Measurements from ENCODE around the gene SPO11. TPM values are rescaled to one million over a fixed set of nuclear protein-coding genes. Genes with fewer than 3 reads are reported as not detected.

The SPO11 gene
- total RNA-seq, 1 donor from 2014 or later: not detected

DNA sequence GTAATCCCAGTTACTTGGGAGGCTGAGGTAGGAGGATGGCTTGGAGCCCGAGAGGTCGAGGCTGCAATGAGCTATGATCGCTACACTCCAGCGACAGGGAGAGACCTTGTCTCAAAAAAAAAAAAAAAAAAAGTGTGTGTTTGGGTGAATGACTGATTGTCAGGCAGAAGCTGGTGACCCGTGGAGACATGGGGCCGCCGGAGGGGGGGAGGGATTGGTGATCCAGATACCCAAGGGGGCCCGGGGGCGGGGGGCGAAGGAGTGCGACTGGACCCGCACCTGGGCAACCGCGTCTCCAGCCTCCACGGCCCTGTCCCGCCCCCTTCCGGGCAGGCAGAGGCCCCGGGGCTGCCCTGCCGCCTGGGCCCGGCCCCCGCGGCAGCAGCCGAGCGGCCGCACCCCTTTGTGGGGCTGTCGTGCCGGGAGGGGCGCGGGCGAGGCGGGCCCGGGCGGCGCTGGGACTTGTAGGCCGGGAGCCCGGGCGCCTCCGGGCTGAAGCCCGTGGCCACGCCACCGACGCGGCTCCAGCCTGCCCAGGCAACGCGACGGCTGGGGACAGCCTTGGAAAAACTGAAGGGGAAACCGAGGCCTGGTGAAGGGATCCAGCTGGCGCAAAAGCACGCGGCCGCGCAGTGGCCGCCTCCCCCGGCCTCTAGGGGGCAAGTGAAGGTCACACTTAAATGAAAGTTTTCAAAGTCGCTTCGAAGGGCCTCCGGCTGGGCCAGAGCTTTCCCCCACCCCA lies 59.5 kb downstream of the SPO11 start:
- TF ChIP-seq, protein P1, sequence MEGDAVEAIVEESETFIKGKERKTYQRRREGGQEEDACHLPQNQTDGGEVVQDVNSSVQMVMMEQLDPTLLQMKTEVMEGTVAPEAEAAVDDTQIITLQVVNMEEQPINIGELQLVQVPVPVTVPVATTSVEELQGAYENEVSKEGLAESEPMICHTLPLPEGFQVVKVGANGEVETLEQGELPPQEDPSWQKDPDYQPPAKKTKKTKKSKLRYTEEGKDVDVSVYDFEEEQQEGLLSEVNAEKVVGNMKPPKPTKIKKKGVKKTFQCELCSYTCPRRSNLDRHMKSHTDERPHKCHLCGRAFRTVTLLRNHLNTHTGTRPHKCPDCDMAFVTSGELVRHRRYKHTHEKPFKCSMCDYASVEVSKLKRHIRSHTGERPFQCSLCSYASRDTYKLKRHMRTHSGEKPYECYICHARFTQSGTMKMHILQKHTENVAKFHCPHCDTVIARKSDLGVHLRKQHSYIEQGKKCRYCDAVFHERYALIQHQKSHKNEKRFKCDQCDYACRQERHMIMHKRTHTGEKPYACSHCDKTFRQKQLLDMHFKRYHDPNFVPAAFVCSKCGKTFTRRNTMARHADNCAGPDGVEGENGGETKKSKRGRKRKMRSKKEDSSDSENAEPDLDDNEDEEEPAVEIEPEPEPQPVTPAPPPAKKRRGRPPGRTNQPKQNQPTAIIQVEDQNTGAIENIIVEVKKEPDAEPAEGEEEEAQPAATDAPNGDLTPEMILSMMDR (IDR thresholded peaks at IDR 0.05): peak; percentile 35
- H3K4me1 ChIP-seq: peaks cover 35% of the 10 kb centered on the region
- H3K36me3 ChIP-seq: no peaks in the 10 kb centered on the region
- H3K27ac ChIP-seq: peak overlapping the region; percentile 48
- peak; percentile 93 for DNase-seq
- intact Hi-C loops (cut with DNase I): no loop called here
- H3K4me3 ChIP-seq: peak overlapping the region; percentile 45
- no peaks in the 10 kb centered on the region for H3K9me3 ChIP-seq
- H3K27me3 ChIP-seq: no peaks in the 10 kb centered on the region
- peak; percentile 88 for ATAC-seq

DNA sequence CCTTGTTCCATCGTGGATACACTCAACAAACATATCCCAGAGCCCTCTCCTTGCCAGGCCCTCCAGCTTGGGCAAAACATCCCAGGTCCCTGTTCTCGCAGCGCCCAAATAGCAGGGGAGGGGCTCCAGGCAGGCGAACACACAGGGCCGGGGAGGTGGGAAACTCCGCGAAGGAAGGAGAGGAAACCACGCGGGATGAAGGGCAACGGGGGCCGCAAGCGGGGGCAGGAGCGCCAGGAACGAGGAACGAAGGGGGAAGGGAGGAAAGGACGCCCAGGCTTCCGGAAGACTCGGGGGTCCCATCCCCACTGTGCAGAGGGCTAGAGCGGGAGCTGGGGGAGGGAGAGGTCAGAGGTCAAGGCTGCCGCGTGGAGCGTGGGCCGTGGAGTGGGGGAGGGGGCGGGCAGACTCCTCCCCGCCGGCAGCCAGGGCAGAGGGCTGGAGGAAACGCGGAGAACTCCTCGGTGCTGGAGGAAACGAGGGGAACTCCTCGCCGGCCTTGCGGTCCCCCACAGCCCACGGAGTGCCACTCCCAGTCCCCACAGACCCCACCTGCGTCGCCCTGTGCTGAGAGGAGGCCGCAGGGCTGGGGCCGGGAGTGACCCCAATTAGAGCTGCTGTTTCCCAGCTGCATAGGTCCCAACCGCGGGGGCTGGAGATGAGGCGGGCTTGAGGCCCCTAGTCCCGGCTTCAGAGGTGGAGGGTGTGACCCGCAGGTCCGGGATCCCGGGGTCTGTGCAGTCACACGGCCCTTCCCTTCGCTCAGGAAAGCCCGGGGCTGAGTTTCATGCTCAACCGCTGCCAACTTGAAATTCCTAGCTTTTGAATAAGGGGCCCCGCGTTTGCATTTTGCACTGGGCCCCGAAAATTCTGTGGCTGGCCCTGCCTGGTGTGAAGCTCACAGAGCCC lies 60.3 kb downstream of the SPO11 start:
- Histone ChIP-seq H3K27ac (peak overlapping the region; percentile 48), H3K36me3 (peaks cover 3% of the 10 kb centered on the region), H3K27me3 (no peaks in the 10 kb centered on the region), H3K4me3 (peak overlapping the region; percentile 45), H3K9me3 (no peaks in the 10 kb centered on the region), H3K4me1 (peaks cover 34% of the 10 kb centered on the region)
- DNase-seq (peak; percentile 68), ATAC-seq (peak; percentile 2)
- TF ChIP-seq, protein P1 (IDR thresholded peaks at IDR 0.05): no peak
- intact Hi-C loops (cut with DNase I): no loop called here

DNA sequence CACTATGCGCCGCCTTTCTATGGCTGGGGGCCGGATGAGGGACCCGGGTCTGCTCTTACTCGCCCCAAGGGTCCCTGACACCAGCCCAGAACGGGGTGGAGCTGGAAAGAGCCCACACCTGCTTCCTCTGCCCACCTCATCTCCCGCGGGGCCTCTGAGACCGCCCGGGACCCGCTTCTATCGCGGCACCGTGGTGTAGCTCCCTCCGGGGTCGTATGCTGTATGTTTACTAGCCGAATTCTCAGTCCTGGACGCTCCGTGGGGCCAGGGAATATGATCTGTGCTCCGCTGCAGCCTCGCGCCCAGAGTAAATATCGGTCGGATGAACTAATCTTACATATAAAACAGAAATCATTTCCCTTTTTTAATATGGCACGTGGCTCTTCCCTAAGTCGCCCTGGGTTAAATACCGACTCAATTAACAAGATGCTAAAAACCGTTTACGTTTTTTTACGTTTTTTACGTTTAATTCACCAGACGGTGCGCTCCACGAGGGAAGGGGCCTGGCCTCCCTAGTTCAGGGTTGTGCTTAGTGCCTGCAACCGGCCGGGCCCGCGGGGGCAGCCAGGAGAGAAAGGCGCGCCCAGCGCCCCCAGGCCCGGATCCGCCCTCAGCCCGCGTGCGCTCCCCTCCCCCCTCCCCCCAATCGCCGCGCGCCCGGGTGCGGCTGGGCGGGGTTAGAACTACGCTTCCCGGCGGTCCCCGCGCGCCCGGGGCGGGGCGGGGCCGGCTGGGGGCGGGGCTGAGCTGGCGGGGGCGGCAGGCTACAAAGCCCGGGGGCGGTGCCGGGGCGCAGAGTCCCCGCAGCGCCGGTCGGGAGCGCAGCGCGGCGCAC lies 61.2 kb downstream of the SPO11 start, which contains the start of gene RBM38:
RBM38 (plus strand) TSS at position 793 of the 835 bp plus-strand sequence. CDS start 186 bp downstream, outside the sequence.
- H3K4me3 ChIP-seq: peak within 1 kb of the TSS; percentile 64
- TF ChIP-seq, protein P1 (IDR thresholded peaks at IDR 0.05): no peak
- H3K36me3 ChIP-seq: peaks cover 6% of the 10 kb centered on the region
- H3K4me1 ChIP-seq: peaks cover 39% of the 10 kb centered on the region
- H3K27me3 ChIP-seq: no peaks in the 10 kb centered on the region
- peak; percentile 89 for ATAC-seq
- H3K9me3 ChIP-seq: no peaks in the 10 kb centered on the region
- intact Hi-C loops (cut with DNase I): no loop called here
- peak; percentile 83 for DNase-seq
- peak within 1 kb of the TSS; percentile 55 for H3K27ac ChIP-seq

DNA sequence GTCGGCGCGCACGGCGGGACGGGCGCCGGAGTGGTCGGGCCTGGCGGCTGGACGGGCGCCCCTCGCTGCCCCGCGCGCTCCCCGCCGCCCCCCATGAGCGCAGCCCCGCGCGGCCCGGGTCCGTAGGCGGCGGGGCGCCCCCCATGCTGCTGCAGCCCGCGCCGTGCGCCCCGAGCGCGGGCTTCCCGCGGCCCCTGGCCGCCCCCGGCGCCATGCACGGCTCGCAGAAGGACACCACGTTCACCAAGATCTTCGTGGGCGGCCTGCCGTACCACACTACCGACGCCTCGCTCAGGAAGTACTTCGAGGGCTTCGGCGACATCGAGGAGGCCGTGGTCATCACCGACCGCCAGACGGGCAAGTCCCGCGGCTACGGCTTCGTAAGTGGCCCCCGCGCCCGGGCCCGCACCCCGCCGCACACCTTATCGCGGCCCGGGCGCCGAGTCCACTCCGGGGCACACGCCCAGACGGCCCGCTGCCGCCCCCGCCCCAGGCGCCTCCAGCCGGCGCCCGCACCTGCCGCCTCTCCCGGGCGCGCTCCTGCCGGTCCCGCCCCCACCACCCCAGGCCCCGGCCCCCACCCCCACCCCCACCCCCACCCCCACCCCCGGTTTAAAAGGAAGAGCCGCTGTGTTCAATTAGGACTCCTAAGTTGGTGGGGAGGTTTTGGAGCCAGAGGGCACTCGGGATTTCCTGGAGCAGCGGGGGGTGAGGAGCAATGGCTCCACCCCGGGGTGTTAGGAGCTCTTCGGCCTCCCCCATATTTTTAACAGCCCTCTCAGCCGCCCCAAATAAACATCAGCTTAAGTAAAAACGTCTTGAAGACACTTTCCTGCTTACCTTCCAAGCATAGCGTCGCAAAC lies 62.1 kb downstream of the SPO11 start:
- Histone ChIP-seq H3K27ac (peak overlapping the region; percentile 55), H3K9me3 (no peaks in the 10 kb centered on the region), H3K36me3 (peaks cover 11% of the 10 kb centered on the region), H3K27me3 (no peaks in the 10 kb centered on the region), H3K4me3 (peak overlapping the region; percentile 64), H3K4me1 (peaks cover 39% of the 10 kb centered on the region)
- TF ChIP-seq, protein P1 (IDR thresholded peaks at IDR 0.05): no peak
- DNase-seq (peak; percentile 71), ATAC-seq (no peak)
- intact Hi-C loops (cut with DNase I): no loop called here
